Measurements from ENCODE around the gene PTMA. TPM values are rescaled to one million over a fixed set of nuclear protein-coding genes. Genes with fewer than 3 reads are reported as not detected.
A peak's percentile ranks its signal among the peaks of the same experiment; 100 is the strongest.

The PTMA gene
- total RNA-seq, 1 experiment from 2014 or later: 2,752 TPM

- Histone ChIP-seq H3K27ac (ENCODE audit: low read depth, low read length) (peak overlapping the region; percentile 100), H3K79me2 (ENCODE audit: insufficient read depth, low read length) (peaks cover 5% of the 10 kb centered on the region; the same call in 1 of the 2 replicates), H3K4me2 (ENCODE audit: low read length) (peak overlapping the region; percentile 81), H3K4me3 (replicated peaks in 1 of 2; ENCODE audit: low read depth in 1 of 2, low read length in 2 of 2) (peak overlapping the region; percentile 60 to 61), H3K9ac (ENCODE audit: low read length) (peak overlapping the region; percentile 98), H3K9me3 (ENCODE audit: control insufficient read depth in 1 of 2, insufficient read depth in 1 of 2, low read depth in 1 of 2, low read length in 2 of 2) (no peaks in the 10 kb centered on the region), H2AFZ (ENCODE audit: low read depth, low read length, poor library complexity, severe bottlenecking) (no peak overlapping the region), H4K20me1 (ENCODE audit: insufficient read depth) (no peaks in the 10 kb centered on the region), H3K4me1 (ENCODE audit: control insufficient read depth in 1 of 2, insufficient read depth in 2 of 2, low read length in 2 of 2) (peaks cover 28 to 69% of the 10 kb centered on the region in 2 experiments), H3K9me2 (ENCODE audit: insufficient read depth) (no peaks in the 10 kb centered on the region), H3K36me3 (ENCODE audit: control insufficient read depth in 1 of 2, insufficient read depth in 2 of 2, low read length in 2 of 2) (no peaks in the 10 kb centered on the region), H3K27me3 (ENCODE audit: insufficient read depth, low read length) (no peaks in the 10 kb centered on the region)
- ChIA-PET RAD21 (ENCODE audit: low non-redundant PET in 1 of 2, low total read pairs in 2 of 2, uncharacterized antibody in 2 of 2, unreplicated experiment in 2 of 2) (no interaction called here), CTCF (interaction anchor here (1.6 to 2.2 kb wide), 2 partner anchors 8 to 67 kb away, joined by 3 to 12 read pairs; no protein-coding TSS in a partner anchor), POLR2A (interaction anchor here (1.1 to 3.1 kb wide), 7 partner anchors 14 to 67 kb away, joined by 4 to 15 read pairs (median 6); partner anchors contain the start of gene PTMA)
- DNase-seq (ENCODE audit: low read depth, low spot score): no peak
- intact Hi-C loops (cut with micrococcal nuclease): loop anchor here (2.0 kb wide), 1 partner anchor 26 kb away; no protein-coding TSS in a partner anchor
- TF ChIP-seq CEBPB (IDR thresholded peaks at IDR 0.05; ENCODE audit: low read depth) (no peak), ZFX (IDR thresholded peaks at IDR 0.05) (peak; percentile 58; the same call in 1 of the 2 replicates), EZH2phosphoT487 (IDR thresholded peaks at IDR 0.05; ENCODE audit: borderline replicate concordance) (no peak), JUND (IDR thresholded peaks at IDR 0.05) (no peak), SRF (IDR thresholded peaks at IDR 0.05; ENCODE audit: low read depth) (no peak), MAX (IDR thresholded peaks at IDR 0.05) (no peak), POLR2A (IDR thresholded peaks at IDR 0.05; ENCODE audit: borderline replicate concordance, extremely low read depth, insufficient read depth, insufficient read length) (peak; percentile 47), ZNF274 (IDR thresholded peaks at IDR 0.05; ENCODE audit: low read depth, low read length) (no peak), ZBTB33 (IDR thresholded peaks at IDR 0.05; ENCODE audit: extremely low read depth, insufficient replicate concordance, low read length) (no peak), POLR2AphosphoS5 (IDR thresholded peaks at IDR 0.05; ENCODE audit: low read depth, low read length) (peak; percentile 75), CBX3 (IDR thresholded peaks at IDR 0.05; ENCODE audit: low read depth) (no peak), TCF7L2 (IDR thresholded peaks at IDR 0.05; ENCODE audit: borderline replicate concordance, extremely low read depth, insufficient read depth, insufficient read length) (peak; percentile 74), EZH2 (IDR thresholded peaks at IDR 0.05) (no peak), YY1 (IDR thresholded peaks at IDR 0.05; ENCODE audit: extremely low read depth, insufficient replicate concordance, low read depth, low read length) (no peak)
- peak; percentile 74 for ATAC-seq
- BruUV-seq (replicated peaks): no TSS peak
Measured at GRCh38 chr2:231680285-231680991, 27.9 kb upstream of the PTMA start.
